Stimulated activated naive CD8-positive, alpha-beta T cell treated with anti-CD3 and anti-CD28 coated beads, Interleukin-15, amount 100 ng/mL, for 72 hours (primary cell): Measurements from ENCODE around the gene PCSK4.
A peak's percentile ranks its signal among the peaks of the same experiment; 100 is the strongest.
"Not testable (repeated sequence)": the region's sequence is repeated elsewhere in the genome, so short reads cannot be mapped to it uniquely, and the experiment has no call there.

ENCODE experiments used
- ATAC-seq: fragments of 150-1000 bp; cut with Tn5 transposase; 2 replicates; pipeline ENCODE4 v1.10.0; 2021; ENCODE audit warnings: mild to moderate bottlenecking, moderate library complexity
- DNase-seq, 2 donors: peaks; one replicate each; pipeline ENCODE4 v3.0.0; 2021 to 2022
- H3K27ac Mint-ChIP-seq, 2 donors: one replicate each; pipeline ENCODE4 v1.8.0; 2022; ENCODE audit warnings: mild to moderate bottlenecking in 2 of 2, mixed read lengths in 2 of 2, moderate library complexity in 2 of 2
- H3K27me3 Mint-ChIP-seq: one replicate; pipeline ENCODE4 v1.8.0; 2022; ENCODE audit warnings: mixed read lengths
- H3K4me1 Mint-ChIP-seq: one replicate; pipeline ENCODE4 v1.8.0; 2022; ENCODE audit warnings: mild to moderate bottlenecking, mixed read lengths
- H3K4me3 Mint-ChIP-seq, 2 donors: one replicate each; pipeline ENCODE4 v1.8.0; 2022; ENCODE audit warnings: mild to moderate bottlenecking in 2 of 2, mixed read lengths in 2 of 2, moderate library complexity in 1 of 2
- H3K9me3 Mint-ChIP-seq, 2 donors: one replicate each; pipeline ENCODE4 v1.8.0; 2022; ENCODE audit warnings: mixed read lengths in 2 of 2

PCSK4 gene

GRCh38 chr19:1525343-1525742 lies 35.2 kb upstream of the PCSK4 start:
- H3K4me3 Mint-ChIP-seq, result no peak overlapping the region

DNA sequence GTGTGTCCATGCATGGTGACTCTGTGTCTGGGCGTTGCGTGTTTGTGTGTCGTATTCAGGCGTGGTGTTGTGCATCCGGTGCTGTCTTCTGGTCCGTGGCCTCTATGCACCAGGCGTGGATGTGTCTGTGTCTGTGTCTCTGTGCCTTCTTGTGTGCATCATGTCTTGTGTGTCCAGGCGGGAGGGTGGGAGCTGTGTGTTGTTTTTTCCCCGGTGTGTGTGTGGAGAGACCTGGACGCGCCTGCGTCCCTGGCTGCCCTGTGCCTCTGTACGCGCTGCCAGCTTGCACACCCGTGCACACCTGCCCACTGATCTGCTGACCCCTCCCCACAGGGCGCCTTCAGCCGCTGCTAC lies 34.8 kb upstream of the PCSK4 start:
- DNase-seq (no peak), ATAC-seq (no peak)
- H3K9me3 Mint-ChIP-seq, result no peaks in the 10 kb centered on the region
- H3K27me3 Mint-ChIP-seq, result peaks cover 79% of the 10 kb centered on the region
- no peak overlapping the region for H3K27ac Mint-ChIP-seq
- peaks cover 9% of the 10 kb centered on the region for H3K4me1 Mint-ChIP-seq
- H3K4me3 Mint-ChIP-seq, result no peak overlapping the region

More at GRCh38 chr19:1525343-1525742, 35.2 kb upstream of the PCSK4 start:
- no peak overlapping the region for H3K27ac Mint-ChIP-seq
- H3K27me3 Mint-ChIP-seq, result peaks cover 83% of the 10 kb centered on the region
- DNase-seq, result no peak
- no peaks in the 10 kb centered on the region for H3K9me3 Mint-ChIP-seq
- ATAC-seq, result no peak
- H3K4me1 Mint-ChIP-seq, result peaks cover 9% of the 10 kb centered on the region

DNA sequence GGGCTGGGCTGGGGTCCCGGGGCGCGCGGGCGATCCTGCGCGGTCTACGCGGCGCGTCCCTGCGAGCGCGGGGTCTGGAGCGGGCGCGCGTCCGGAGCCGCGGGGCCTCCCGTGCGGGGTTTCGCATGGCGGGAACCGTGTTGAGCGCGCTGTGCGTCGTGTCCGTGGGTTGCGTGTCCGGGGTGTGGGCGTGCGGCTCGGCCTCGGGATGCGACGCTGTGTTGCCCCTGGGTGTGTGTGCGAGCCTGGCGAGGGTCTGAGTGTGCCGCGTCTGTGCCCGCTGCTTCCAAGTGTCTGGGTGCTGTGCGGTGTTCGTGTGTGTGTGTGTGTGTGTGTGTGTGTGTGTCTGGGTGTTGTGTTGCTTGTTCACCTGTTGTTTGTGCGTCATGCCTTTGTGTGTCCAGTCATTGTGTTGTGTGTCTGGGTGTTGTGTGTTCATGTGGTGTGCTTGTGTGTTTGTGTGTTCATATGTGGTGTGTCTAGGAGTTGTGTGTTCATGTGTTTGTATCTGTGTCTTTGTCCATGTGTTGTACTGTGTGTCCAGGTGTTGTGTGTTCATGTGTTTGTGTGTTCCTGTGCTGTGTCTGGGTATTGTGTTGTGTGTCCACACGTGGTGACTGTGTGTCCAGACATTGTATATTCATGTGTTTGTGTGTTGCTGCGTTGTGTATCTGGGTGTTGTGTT lies 34.3 kb upstream of the PCSK4 start:
- Mint-ChIP-seq H3K9me3 (no peaks in the 10 kb centered on the region), H3K4me1 (peaks cover 9% of the 10 kb centered on the region), H3K4me3 (no peak overlapping the region), H3K27me3 (peaks cover 74% of the 10 kb centered on the region), H3K27ac (no peak overlapping the region)
- no peak for DNase-seq
- ATAC-seq, result no peak

GRCh38 chr19:1523412-1524286 lies 33.5 kb upstream of the PCSK4 start, which contains the start of gene PLK5:
Gene PLK5 (plus strand): TSS chr19:1524077. CDS start chr19:1526997, 2,920 bp downstream.
- ATAC-seq (no peak), DNase-seq (no peak)
- Mint-ChIP-seq H3K9me3 (no peaks in the 10 kb centered on the region), H3K4me3 (no peak within 1 kb of the TSS), H3K27me3 (peaks cover 72% of the 10 kb centered on the region), H3K4me1 (peaks cover 9% of the 10 kb centered on the region), H3K27ac (no peak within 1 kb of the TSS)

- no peak overlapping the region for H3K27ac Mint-ChIP-seq
- no peak overlapping the region for H3K4me3 Mint-ChIP-seq
- DNase-seq (no peak), ATAC-seq (no peak)
- no peaks in the 10 kb centered on the region for H3K9me3 Mint-ChIP-seq
- peaks cover 75% of the 10 kb centered on the region for H3K27me3 Mint-ChIP-seq
- H3K4me1 Mint-ChIP-seq, result peaks cover 9% of the 10 kb centered on the region
These were observed 32.7 kb upstream of the PCSK4 start for GRCh38 chr19:1522838-1523237.

DNA sequence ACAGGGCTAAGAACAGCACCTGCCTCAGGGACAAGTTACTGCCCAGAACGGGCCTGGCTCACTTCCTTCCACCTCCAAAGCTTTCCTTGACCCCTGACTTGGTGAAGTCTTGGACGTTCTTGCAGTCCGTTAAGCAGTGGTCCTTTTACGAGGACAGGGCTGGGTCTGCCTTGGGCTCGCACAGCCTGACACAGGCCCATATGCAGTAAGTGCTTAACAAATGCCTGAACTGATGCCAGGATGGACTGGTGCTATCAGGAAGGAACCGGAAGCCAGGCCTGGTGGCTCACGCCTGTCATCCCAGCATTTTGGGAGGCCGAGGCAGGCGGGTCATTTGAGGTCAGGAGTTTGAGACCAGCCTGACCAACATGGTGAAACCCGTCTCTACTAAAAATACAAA lies 31.9 kb upstream of the PCSK4 start:
- DNase-seq (no peak), ATAC-seq (no peak)
- H3K4me1 Mint-ChIP-seq, result peaks cover 9% of the 10 kb centered on the region
- H3K27me3 Mint-ChIP-seq, result peaks cover 68% of the 10 kb centered on the region
- no peak overlapping the region for H3K4me3 Mint-ChIP-seq
- H3K27ac Mint-ChIP-seq, result no peak overlapping the region
- H3K9me3 Mint-ChIP-seq, result no peaks in the 10 kb centered on the region

DNA sequence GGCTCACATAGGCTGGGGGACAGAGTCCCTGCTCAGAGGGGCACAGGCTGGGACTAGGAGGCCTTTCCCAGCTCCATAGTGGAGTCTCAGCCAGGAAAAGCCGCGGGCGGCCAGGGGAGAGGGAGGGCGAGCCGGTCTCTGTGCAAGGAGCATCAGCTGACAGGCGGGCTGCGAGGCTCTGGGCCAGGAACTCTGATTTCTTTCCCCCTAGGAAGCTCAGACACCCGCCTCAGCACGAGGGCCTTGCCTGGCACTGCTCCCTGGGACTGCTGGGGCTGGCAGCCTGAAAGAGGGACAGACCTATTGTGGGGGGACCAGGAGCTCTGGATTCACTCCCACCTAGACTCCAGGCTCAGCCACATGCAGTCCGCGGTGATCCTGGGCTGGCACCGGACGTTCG lies 31.5 kb upstream of the PCSK4 start:
- no peak overlapping the region for H3K4me3 Mint-ChIP-seq
- H3K27me3 Mint-ChIP-seq, result peaks cover 68% of the 10 kb centered on the region
- no peak overlapping the region for H3K27ac Mint-ChIP-seq
- H3K9me3 Mint-ChIP-seq, result no peaks in the 10 kb centered on the region
- peaks cover 9% of the 10 kb centered on the region for H3K4me1 Mint-ChIP-seq
- no peak for ATAC-seq
- no peak for DNase-seq

DNA sequence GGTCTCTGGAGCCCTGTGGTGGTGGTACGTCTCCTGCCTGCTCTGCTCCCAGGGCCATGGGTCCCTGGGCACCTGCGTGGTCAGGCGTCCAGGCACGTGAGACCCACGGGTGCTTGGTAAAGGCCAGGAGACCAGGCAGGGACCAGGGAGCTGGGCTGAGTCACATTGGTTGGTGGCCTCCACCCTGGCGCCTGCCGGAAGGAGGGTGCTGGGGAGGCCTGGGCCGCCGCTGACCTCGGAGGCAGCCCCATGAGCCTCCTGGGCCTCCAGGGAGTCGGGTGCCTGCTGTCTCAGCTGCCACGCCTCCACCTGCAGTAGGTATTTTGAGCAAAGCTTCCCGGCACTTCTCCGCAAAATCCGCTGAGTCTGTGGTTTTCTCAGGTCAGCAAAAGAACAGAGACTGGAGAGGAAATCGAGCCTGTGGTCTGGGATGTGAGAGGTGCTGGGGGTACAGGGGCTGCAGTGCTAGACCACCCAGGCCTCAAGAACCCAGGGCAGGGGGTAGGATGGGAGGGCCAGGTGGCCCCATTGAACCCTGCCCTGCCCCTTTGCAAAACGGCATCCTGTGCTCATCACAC lies 30.1 kb upstream of the PCSK4 start:
- H3K4me3 Mint-ChIP-seq, result no peak overlapping the region
- no peaks in the 10 kb centered on the region for H3K9me3 Mint-ChIP-seq
- H3K4me1 Mint-ChIP-seq, result peaks cover 9% of the 10 kb centered on the region
- ATAC-seq, result no peak
- DNase-seq, result no peak
- peaks cover 66% of the 10 kb centered on the region for H3K27me3 Mint-ChIP-seq
- no peak overlapping the region for H3K27ac Mint-ChIP-seq

DNA sequence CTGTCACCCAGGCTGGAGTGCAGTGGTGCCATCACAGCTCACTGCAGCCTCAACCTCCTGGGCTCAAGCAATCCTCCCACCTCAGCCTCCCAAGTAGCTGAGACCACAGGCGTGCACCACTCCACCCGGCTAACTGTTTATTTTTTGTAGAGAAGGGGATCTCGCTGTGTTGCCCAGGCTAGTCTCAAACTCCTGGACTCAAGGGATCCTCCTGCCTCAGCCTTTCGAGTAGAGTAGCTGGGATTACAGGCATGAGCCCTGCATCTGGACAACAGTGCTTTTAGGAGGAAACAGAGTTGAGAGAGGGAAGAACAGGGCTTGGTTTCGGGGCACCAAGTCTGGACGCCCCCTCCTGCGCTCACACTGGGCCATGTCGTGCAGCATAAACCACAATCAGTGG lies 29.7 kb upstream of the PCSK4 start:
- not testable (repeated sequence) for ATAC-seq, H3K27ac Mint-ChIP-seq, H3K4me1 Mint-ChIP-seq, H3K9me3 Mint-ChIP-seq, H3K4me3 Mint-ChIP-seq, DNase-seq
- peaks cover 66% of the 10 kb centered on the region for H3K27me3 Mint-ChIP-seq

- Mint-ChIP-seq H3K27ac (no peak overlapping the region), H3K4me1 (peaks cover 6% of the 10 kb centered on the region), H3K4me3 (no peak overlapping the region), H3K27me3 (peaks cover 67% of the 10 kb centered on the region), H3K9me3 (no peaks in the 10 kb centered on the region)
- DNase-seq (no peak), ATAC-seq (no peak)
These were observed 28.3 kb upstream of the PCSK4 start for GRCh38 chr19:1518471-1518870.

DNA sequence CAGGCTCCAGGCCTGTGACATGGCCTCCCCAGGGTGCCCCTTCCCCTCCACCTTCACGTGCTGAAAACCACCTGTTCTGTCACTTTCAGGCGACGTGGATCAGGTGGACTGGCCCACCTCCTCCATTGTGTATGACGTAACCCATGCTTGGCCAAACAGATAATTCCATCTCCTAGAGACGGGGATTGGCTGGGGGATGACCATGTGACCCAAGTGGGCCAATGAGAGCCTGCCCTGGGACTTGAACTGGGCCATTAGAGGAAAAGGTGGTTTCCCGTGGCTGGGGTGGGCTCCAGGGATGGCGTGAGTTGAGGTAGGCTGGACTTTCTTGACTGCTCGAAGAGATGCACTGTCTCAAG lies 26.2 kb upstream of the PCSK4 start:
- Mint-ChIP-seq H3K4me1 (peaks cover 16% of the 10 kb centered on the region), H3K4me3 (no peak overlapping the region), H3K27me3 (peaks cover 53% of the 10 kb centered on the region), H3K9me3 (no peaks in the 10 kb centered on the region), H3K27ac (no peak overlapping the region)
- DNase-seq (no peak), ATAC-seq (no peak)

DNA sequence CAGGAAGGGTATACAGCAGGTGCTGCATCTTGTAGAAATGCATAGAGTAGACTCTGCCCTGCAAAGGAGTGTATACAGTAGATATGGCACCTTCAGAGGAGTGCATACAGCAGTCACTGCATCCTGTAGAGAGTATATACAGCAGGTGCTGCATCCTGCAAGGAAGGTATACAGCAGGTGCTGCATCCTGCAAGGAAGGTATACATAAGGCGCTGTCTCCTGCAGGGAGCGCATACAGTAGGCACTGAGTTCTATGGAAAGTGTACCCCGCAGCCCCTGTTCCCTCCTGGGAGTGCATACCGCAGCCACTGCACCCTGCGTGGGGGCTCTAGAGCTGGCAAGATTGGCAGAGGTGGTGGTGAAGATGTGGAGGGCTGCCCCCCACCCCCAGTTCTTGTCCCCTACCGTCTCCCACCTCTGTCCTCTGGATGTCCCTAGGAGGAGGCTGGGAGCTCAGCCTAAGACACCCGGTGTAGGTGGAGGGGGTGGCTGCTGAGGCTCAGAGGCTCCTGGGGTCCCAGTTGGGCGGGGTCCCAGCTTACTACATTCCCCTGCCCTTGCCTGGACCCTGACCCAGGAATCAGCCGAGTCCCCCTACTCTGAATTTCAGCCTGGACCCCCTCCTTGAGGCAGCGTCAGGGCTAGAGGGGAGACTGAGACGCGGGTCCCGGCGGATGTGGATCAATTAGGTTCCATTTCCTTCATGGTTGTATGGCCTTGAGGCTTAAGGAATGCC lies 25.0 kb upstream of the PCSK4 start:
- H3K9me3 Mint-ChIP-seq, result no peaks in the 10 kb centered on the region
- peaks cover 22% of the 10 kb centered on the region for H3K4me1 Mint-ChIP-seq
- DNase-seq (no peak), ATAC-seq (no peak)
- H3K4me3 Mint-ChIP-seq, result no peak overlapping the region
- H3K27me3 Mint-ChIP-seq, result peaks cover 60% of the 10 kb centered on the region
- H3K27ac Mint-ChIP-seq, result no peak overlapping the region

GRCh38 chr19:1514295-1514661 lies 24.1 kb upstream of the PCSK4 start:
- Mint-ChIP-seq H3K4me3 (no peak overlapping the region), H3K9me3 (no peaks in the 10 kb centered on the region)

GRCh38 chr19:1513499-1514294 lies 23.5 kb upstream of the PCSK4 start:
- no peaks in the 10 kb centered on the region for H3K9me3 Mint-ChIP-seq
- H3K4me3 Mint-ChIP-seq, result peak overlapping the region; percentile 55 to 61
- ATAC-seq, result peak; percentile 63
- peaks cover 30% of the 10 kb centered on the region for H3K4me1 Mint-ChIP-seq
- peaks cover 66% of the 10 kb centered on the region for H3K27me3 Mint-ChIP-seq
- H3K27ac Mint-ChIP-seq, result no peak overlapping the region
- DNase-seq, result peak; percentile 76 to 82

More at GRCh38 chr19:1514295-1514661, 24.1 kb upstream of the PCSK4 start:
- DNase-seq (no peak), ATAC-seq (no peak)
- H3K27me3 Mint-ChIP-seq, result peaks cover 68% of the 10 kb centered on the region
- H3K4me1 Mint-ChIP-seq, result peaks cover 28% of the 10 kb centered on the region
- no peak overlapping the region for H3K27ac Mint-ChIP-seq
